Stimulated activated CD8-positive, alpha-beta memory T cell treated with anti-CD3 and anti-CD28 coated beads, Interleukin-7, amount 100 ng/mL, for 4 hours (primary cell): ENCODE measurements around the gene LYRM7.
"Not testable (repeated sequence)": the region's sequence is repeated elsewhere in the genome, so short reads cannot be mapped to it uniquely, and the experiment has no call there.

Experiments used
- DNase-seq, 2 donors: peaks; one replicate each; pipeline ENCODE4 v3.0.0-alpha.2; 2020; ENCODE audit warnings: low read depth in 2 of 2

Gene LYRM7

DNA sequence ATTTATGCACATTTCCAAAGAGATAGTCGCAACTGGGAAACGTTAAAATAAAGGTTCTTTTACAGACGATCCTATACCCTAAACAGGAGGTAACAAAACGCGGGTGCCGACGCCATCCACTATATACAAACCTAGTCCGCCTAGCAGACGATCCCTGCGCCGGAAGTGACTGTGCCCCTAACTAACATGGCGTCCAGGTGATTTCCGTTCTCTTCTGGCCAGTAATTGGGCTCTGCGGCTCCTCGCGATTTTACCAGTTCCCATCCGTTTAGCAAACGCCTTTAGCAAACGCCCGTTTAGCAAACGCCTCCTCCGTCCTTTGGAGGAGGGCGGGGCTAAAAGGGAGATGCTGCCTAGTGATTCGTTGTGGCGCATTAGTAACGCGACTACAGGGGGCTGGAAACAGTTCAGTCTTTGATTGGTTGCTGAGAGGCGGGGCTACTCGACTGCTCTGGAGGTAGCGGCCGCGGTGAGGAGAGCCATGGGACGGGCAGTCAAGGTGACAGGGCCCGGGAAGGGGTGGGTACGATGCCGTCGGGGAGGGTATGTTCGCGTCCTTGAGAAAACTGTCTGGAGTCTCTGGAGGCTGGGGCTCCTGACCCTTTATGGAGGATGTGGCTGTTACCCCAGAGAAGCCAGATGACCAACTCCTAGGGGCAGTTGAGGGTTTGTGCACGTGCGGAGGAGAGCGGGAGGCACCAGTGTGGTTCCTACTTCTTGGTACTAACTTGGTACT, at the start of gene LYRM7:
Gene LYRM7 (plus strand): TSS at position 405 of the 736 bp plus-strand sequence. CDS start 77 bp downstream, at position 482.
- DNase-seq, result peak; percentile 93 to 95

GRCh38 chr5:131127244-131127643, 43.5 kb upstream of the LYRM7 start:
- not testable (repeated sequence) for DNase-seq

DNA sequence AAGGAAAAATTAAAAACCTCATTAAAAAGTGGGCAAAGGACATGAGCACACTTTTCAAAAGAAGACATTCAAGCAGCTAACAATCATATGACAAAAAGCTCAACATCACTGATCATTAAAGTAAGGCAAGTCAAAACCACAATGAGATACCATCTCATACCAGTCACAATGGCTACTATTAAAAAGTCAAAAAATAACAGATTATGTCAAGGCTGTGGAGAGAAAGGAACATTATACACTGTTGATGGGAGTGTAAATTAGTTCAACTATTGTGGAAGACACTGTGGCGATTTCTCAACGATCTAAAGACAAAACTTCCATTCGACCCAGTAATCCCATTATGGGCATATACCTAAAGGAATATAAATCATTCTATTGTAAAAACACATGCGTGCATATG, 41.4 kb upstream of the LYRM7 start:
- DNase-seq, result no peak

GRCh38 chr5:131133091-131133490, 37.7 kb upstream of the LYRM7 start:
- not testable (repeated sequence) for DNase-seq

DNA sequence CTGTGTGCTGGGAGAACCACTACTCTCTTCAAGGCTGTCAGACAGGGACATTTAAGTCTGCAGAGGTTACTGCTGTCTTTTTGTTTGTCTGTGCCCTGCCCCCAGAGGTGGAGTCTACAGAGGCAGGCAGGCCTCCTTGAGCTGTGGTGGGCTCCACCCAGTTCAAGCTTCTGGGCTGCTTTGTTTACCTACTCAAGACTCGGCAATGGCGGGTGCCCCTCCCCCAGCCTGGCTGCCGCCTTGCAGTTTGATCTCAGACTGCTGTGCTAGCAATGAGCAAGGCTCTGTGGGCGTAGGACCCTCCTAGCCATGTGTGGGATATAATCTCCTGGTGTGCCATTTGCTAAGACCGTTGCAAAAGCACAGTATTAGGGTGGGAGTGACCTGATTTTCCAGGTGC, 32.3 kb upstream of the LYRM7 start:
- DNase-seq, result not testable (repeated sequence)

GRCh38 chr5:131139321-131139720, 31.4 kb upstream of the LYRM7 start:
- DNase-seq, result no peak

DNA sequence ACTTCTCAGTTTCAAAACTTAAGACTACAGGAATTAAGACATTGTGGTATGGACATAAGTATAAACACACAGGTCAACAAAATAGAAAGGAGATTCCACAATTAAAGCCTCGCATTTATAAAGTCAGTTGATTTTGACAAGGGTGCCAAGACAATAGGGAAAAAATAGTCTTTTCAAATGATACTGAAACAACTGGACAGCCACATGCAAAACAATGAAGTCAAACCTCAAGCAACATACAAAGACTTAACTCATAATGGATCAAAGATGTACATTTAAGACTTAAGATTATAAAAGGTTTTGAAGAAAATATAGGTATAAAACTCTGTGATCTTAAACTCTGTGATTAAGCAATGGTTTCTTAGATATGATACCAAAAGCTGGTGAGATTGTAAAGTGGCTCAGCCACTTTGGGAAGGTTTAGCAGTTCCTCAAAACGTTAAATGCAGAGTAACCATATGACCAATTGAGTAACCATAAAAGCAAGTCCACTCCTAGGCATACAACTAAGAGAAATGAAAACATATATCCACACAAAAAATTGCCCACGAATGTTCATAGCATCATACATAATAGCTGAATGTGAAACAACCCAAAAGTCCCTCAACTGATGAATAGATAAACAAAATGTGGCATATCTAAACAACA, 27.6 kb upstream of the LYRM7 start:
- DNase-seq, result no peak

DNA sequence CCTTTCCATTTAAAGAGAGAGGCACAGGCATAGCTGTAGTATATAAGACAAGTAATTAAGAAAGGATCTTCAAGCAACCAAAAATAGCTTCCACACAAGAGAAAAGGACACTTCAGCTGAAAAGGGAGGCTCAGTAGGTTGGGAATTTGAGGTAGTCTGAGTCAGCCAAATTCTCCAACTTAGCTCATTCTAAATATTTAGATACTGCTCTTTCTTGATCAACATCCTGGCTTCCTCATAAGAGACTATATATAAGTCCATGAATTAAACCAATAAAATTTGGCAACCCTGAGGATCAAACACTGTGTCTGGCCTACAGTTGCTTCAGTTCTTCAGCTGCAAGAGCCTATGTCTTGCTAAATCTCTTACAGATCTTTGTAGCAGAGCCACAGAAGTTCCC, 23.5 kb upstream of the LYRM7 start:
- DNase-seq, result no peak

GRCh38 chr5:131148835-131149234, 21.9 kb upstream of the LYRM7 start:
- DNase-seq, result no peak

DNA sequence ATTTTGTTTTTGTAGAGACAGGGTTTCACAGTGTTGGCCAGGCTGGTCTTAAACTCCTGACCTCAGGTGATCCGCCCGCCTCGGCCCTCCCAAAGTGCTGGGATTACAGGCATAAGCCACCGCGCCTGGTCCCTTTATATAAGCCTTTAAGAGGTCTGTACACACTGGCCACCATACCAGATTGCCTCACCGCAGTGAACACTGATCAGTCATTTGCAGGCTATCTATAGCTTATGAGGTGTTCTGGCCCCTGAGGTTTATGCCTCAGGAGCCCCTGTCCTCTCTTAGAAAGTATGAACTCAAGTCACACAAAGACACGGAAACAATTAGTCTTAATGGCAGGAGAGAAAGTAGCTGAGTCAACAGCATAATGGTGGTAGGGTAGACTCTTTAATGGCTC, 20.3 kb upstream of the LYRM7 start:
- DNase-seq, result no peak

GRCh38 chr5:131151216-131151615, 19.5 kb upstream of the LYRM7 start:
- DNase-seq, result no peak

- no peak for DNase-seq
Measured at GRCh38 chr5:131156385-131156784, 14.4 kb upstream of the LYRM7 start.

- no peak for DNase-seq
Measured at GRCh38 chr5:131156957-131157356, 13.8 kb upstream of the LYRM7 start.

DNA sequence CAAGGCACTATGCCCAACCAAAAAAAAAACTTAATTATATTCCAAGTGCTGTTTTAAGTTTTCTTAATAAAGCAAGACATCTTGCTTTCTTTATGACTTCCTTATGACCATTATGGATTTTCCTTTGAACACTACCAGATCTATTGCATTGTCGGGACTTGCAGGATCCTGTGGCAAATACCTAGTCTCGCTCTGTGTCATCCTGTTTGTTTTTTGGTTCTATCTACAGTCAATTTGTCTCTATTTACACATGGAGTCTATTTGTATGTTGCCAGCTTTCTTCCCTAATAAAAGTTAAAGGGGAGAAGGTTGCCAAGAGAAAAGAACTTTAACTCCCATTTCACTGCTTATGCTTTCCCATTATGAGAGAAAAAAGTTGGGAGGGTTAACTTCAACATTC, 10.6 kb upstream of the LYRM7 start:
- DNase-seq, result no peak

- no peak for DNase-seq
Measured at GRCh38 chr5:131163276-131164119, 7.2 kb upstream of the LYRM7 start.

- DNase-seq, result peak; percentile 46 to 68
Measured at GRCh38 chr5:131164191-131165118, 6.3 kb upstream of the LYRM7 start.

- peak; percentile 83 to 92 for DNase-seq
Measured at GRCh38 chr5:131165119-131165727, 5.5 kb upstream of the LYRM7 start, which contains the start of gene HINT1. Gene HINT1 (minus strand): TSS chr5:131165256. CDS start chr5:131165205, 51 bp downstream.

DNA sequence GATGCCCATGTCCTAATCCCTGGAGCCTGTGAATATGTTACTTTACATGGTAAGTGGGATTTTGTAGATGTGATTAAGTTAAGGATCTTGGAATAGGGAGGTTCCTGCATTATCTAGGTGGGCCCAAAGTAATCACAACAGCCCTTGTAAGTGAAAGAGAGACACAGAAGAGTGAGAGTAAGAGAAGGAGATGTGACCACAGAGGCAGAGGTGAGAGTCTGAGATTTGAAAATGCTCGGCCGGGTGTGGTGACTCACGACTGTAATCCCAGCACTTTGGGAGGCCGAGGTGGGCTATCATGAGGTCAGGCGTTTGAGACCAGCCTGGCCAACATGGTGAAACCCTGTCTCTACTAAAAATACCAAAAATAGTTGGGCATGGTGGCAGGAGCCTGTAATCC, 3.1 kb upstream of the LYRM7 start:
- no peak for DNase-seq

DNA sequence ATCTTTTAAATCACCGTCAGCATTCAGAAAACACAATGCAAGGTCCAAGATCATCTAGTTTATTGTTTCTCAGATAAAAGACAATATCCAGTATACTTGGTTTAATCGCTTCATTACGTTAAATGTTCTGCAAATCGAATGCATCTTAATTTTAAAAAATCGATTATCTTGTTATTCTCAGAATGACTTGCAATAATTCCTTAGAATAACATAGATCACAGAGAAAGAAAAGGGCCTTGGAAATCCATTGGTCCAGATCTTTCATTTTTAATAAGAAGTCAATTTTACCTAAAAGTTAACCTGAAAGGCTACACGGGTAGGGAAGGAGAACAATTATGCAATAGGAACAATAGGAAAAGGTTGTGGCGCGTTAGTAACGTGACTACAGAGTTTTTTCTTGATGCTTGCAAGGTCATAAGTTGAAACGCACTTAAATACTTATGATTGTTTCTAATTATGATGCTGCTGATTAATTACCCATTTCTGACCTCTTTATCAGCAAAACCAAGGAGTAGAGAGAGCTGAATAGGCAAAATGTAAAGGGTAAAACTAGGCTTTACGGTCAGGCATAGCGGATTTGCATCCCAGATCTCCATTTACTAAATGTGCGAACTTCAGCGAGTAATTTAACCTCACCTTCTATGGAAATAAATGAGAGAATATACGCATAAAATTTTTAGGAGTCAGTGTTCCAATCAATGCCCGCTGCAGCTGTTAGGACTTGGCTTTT, 769 bp upstream of the LYRM7 start:
- DNase-seq, result no peak

GRCh38 chr5:131171276-131171810, 599 bp downstream of the LYRM7 start:
- DNase-seq, result no peak
